Measurements from ENCODE around the gene EXOC3L4. TPM values are rescaled to one million over a fixed set of nuclear protein-coding genes. Genes with fewer than 3 reads are reported as not detected.
A peak's percentile ranks its signal among the peaks of the same experiment; 100 is the strongest.

Gene EXOC3L4
- total RNA-seq, 1 experiment from 2014 or later, result not detected

DNA sequence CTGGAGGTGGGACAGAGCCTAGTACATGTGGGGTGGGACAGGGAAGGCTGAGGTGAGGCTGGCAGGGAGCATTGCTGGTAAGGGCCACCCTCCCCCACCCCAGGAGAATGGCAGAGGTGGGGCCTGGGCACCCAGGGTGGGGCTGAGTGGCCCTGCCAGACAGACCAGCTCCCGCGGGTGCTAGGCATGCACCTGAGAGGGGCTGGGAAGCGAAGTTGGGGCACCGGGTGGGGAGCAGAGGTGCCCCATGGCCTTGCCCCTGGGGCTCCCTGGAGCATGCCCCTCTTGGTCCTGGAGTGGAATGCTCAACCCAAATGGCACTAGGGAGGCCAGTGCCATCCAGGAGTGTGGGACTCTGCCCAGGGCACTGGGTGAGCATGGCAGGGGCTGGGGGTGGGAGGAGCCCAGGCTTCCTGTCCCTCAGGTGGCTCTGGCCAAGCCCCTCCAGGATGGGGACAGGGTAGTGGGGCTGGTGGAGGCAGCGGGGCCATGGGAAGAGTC, 30.0 kb downstream of the EXOC3L4 start:
- Histone ChIP-seq H2AFZ (ENCODE audit: low read depth, low read length, poor library complexity, severe bottlenecking) (no peak overlapping the region), H3K4me1 (ENCODE audit: control insufficient read depth in 1 of 2, insufficient read depth in 2 of 2, low read length in 2 of 2) (peaks cover 38 to 53% of the 10 kb centered on the region in 2 experiments), H3K27ac (ENCODE audit: low read depth, low read length) (peak overlapping the region; percentile 74; the same call in 1 of the 2 replicates), H3K9ac (ENCODE audit: low read length) (peak overlapping the region; percentile 83), H3K27me3 (ENCODE audit: insufficient read depth, low read length) (no peaks in the 10 kb centered on the region), H3K36me3 (ENCODE audit: control insufficient read depth in 1 of 2, insufficient read depth in 2 of 2, low read length in 2 of 2) (0 out of 4 replicates have a peak, but pooled peaks cover 0 to 2% of the 10 kb centered on the region in 2 experiments), H3K79me2 (ENCODE audit: insufficient read depth, low read length) (peaks cover 10% of the 10 kb centered on the region; the same call in 1 of the 2 replicates), H3K9me2 (ENCODE audit: insufficient read depth) (no peaks in the 10 kb centered on the region), H3K9me3 (ENCODE audit: control insufficient read depth in 1 of 2, insufficient read depth in 1 of 2, low read depth in 1 of 2, low read length in 2 of 2) (no peaks in the 10 kb centered on the region), H4K20me1 (ENCODE audit: insufficient read depth) (no peaks in the 10 kb centered on the region), H3K4me2 (ENCODE audit: low read length) (peak overlapping the region; percentile 94), H3K4me3 (replicated peaks in 1 of 2; ENCODE audit: low read depth in 1 of 2, low read length in 2 of 2) (peak overlapping the region; percentile 58 to 80)
- ATAC-seq, result no peak
- ChIA-PET RAD21 (ENCODE audit: low non-redundant PET in 1 of 2, low total read pairs in 2 of 2, uncharacterized antibody in 2 of 2, unreplicated experiment in 2 of 2) (no interaction called here), CTCF (interaction anchor here (1.1 kb wide), 1 partner anchor 19 kb away, joined by 4 read pairs; no protein-coding TSS in a partner anchor), POLR2A (no interaction called here)
- no peak for DNase-seq (ENCODE audit: low read depth, low spot score)
- intact Hi-C loops (cut with micrococcal nuclease), result no loop called here
- no TSS peak for BruUV-seq (replicated peaks)
- TF ChIP-seq POLR2A (IDR thresholded peaks at IDR 0.05; ENCODE audit: borderline replicate concordance, extremely low read depth, insufficient read depth, insufficient read length), result no peak
- no peak for TF ChIP-seq FOSL1 (IDR thresholded peaks at IDR 0.05; ENCODE audit: low read depth)

DNA sequence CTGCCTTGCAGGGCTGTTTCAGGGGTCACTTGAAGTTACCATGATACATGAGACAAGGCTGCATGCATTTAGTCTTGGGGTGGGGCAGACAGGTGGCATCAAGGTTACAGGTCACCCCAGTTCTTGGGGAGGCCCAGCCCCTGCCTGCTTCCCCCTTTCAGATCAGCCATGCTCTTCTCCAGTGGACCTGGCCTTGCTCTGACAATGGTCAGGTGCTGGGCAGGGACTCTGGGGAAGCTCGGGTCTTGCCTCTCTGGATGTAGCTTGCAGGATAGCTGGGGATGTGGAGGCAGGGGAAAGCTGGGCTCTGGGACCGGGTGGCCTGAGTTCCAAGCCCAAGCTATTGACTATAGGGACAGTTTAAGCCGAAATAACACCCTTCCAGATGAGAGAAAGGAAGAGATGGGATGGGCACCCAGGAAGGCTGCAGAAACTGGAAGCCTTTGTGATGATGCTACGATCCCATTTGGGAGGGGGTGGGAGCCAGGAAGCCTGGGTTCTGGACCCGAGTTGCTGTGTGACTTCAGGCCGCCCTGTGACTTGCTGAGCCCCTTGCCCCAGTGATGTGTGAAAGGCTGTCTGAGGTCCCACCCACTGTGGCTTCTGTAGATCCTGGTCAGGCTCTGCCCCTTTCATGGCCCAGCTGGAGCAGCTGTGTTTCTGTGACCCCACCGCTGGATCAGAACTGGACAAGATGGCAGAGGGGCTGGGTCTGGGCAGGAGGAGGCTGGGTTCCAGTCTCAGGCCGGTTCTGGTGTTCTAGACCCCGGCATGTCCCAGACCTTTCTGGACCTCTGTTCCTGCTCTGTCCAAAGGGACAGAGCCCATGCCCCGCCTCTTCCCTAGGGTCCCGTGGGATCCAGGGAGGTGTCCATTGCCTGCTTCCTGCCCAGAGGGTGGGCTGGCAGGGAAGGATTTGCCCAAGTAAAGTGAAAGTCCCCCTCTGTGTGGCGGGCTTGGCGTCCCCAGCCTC, 30.9 kb downstream of the EXOC3L4 start:
- CTCF ChIA-PET, result interaction anchor here (1.1 kb wide), 2 partner anchors 15 to 20 kb away, joined by 3 to 4 read pairs; no protein-coding TSS in a partner anchor
- BruUV-seq (replicated peaks), result no TSS peak
- Histone ChIP-seq H3K27ac (ENCODE audit: low read depth, low read length) (no peak overlapping the region; the same call in 1 of the 2 replicates), H3K4me3 (replicated peaks in 1 of 2; ENCODE audit: low read depth in 1 of 2, low read length in 2 of 2) (no peak overlapping the region), H3K9ac (ENCODE audit: low read length) (no peak overlapping the region), H3K36me3 (ENCODE audit: control insufficient read depth in 1 of 2, insufficient read depth in 2 of 2, low read length in 2 of 2) (peaks cover 0 to 2% of the 10 kb centered on the region in 2 experiments; a peak in 1 of 4 replicates), H3K4me2 (ENCODE audit: low read length) (peak overlapping the region; percentile 94; the same call in 1 of the 2 replicates), H2AFZ (ENCODE audit: low read depth, low read length, poor library complexity, severe bottlenecking) (no peak overlapping the region), H4K20me1 (ENCODE audit: insufficient read depth) (no peaks in the 10 kb centered on the region), H3K9me3 (ENCODE audit: control insufficient read depth in 1 of 2, insufficient read depth in 1 of 2, low read depth in 1 of 2, low read length in 2 of 2) (no peaks in the 10 kb centered on the region), H3K79me2 (ENCODE audit: insufficient read depth, low read length) (peaks cover 10% of the 10 kb centered on the region; the same call in 1 of the 2 replicates), H3K27me3 (ENCODE audit: insufficient read depth, low read length) (no peaks in the 10 kb centered on the region), H3K9me2 (ENCODE audit: insufficient read depth) (no peaks in the 10 kb centered on the region), H3K4me1 (ENCODE audit: control insufficient read depth in 1 of 2, insufficient read depth in 2 of 2, low read length in 2 of 2) (peaks cover 39 to 58% of the 10 kb centered on the region in 2 experiments)
- ATAC-seq (no peak), DNase-seq (ENCODE audit: low read depth, low spot score) (no peak)
- RAD21 ChIA-PET (ENCODE audit: low non-redundant PET in 1 of 2, low total read pairs in 2 of 2, uncharacterized antibody in 2 of 2, unreplicated experiment in 2 of 2), result no interaction called here
- POLR2A ChIA-PET, result no interaction called here
- intact Hi-C loops (cut with micrococcal nuclease), result no loop called here
- TF ChIP-seq ELF1 (IDR thresholded peaks at IDR 0.05; ENCODE audit: borderline replicate concordance, low read depth) (no peak), SP1 (IDR thresholded peaks at IDR 0.05; ENCODE audit: low read depth) (no peak), ZFX (IDR thresholded peaks at IDR 0.05) (no peak), MAX (IDR thresholded peaks at IDR 0.05) (no peak), POLR2AphosphoS5 (IDR thresholded peaks at IDR 0.05; ENCODE audit: low read depth, low read length) (no peak), REST (IDR thresholded peaks at IDR 0.05; ENCODE audit: low read depth) (no peak), JUND (IDR thresholded peaks at IDR 0.05) (no peak), FOSL1 (IDR thresholded peaks at IDR 0.05; ENCODE audit: low read depth) (no peak), EZH2 (IDR thresholded peaks at IDR 0.05) (no peak)
- TF ChIP-seq, protein P1, sequence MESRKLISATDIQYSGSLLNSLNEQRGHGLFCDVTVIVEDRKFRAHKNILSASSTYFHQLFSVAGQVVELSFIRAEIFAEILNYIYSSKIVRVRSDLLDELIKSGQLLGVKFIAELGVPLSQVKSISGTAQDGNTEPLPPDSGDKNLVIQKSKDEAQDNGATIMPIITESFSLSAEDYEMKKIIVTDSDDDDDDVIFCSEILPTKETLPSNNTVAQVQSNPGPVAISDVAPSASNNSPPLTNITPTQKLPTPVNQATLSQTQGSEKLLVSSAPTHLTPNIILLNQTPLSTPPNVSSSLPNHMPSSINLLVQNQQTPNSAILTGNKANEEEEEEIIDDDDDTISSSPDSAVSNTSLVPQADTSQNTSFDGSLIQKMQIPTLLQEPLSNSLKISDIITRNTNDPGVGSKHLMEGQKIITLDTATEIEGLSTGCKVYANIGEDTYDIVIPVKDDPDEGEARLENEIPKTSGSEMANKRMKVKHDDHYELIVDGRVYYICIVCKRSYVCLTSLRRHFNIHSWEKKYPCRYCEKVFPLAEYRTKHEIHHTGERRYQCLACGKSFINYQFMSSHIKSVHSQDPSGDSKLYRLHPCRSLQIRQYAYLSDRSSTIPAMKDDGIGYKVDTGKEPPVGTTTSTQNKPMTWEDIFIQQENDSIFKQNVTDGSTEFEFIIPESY (IDR thresholded peaks at IDR 0.05; ENCODE audit: extremely low read depth, insufficient replicate concordance, low read length), result no peak
- TF ChIP-seq, protein P2, sequence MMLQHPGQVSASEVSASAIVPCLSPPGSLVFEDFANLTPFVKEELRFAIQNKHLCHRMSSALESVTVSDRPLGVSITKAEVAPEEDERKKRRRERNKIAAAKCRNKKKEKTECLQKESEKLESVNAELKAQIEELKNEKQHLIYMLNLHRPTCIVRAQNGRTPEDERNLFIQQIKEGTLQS (IDR thresholded peaks at IDR 0.05), result no peak

All from HCT116 (cell line).